ENCODE measurements around the gene LARGE1.
"Not testable (repeated sequence)": the region's sequence is repeated elsewhere in the genome, so short reads cannot be mapped to it uniquely, and the experiment has no call there.

LARGE1 gene

DNA sequence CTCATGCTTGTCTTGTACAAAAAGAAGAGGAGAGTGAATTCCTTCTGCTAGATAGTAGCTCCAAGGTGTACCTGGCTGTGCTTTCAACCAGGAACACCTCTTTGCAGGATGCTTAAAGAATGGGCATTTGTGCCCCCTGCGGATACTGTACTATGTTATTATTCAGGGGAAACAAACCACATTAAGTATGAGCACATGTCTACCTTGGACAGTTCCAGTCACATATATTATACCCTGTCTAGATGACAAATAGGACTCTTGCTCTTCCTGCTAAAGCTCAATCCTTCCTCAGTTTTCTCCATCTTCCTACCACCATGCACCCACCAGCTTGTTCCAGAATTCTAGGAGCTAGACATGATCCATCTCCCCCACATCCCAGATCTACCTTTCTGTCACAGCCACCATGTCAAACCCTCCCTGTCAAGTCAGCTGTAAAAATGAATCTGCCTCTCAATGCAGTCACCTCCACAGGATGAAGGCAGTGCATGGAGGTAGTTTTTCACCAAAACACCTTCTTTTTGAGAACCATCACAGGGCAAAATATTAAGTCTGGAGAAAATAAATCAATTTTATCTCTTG, 337.4 kb downstream of the LARGE1 start:
- DNase-seq (ENCODE audit: low read depth, low spot score), result no peak
- H3K27ac ChIP-seq, result no peak overlapping the region

- H3K27ac ChIP-seq, result no peak overlapping the region
- DNase-seq (ENCODE audit: low read depth, low spot score), result no peak
Measured at GRCh38 chr22:33580310-33580709, 340.0 kb downstream of the LARGE1 start.

DNA sequence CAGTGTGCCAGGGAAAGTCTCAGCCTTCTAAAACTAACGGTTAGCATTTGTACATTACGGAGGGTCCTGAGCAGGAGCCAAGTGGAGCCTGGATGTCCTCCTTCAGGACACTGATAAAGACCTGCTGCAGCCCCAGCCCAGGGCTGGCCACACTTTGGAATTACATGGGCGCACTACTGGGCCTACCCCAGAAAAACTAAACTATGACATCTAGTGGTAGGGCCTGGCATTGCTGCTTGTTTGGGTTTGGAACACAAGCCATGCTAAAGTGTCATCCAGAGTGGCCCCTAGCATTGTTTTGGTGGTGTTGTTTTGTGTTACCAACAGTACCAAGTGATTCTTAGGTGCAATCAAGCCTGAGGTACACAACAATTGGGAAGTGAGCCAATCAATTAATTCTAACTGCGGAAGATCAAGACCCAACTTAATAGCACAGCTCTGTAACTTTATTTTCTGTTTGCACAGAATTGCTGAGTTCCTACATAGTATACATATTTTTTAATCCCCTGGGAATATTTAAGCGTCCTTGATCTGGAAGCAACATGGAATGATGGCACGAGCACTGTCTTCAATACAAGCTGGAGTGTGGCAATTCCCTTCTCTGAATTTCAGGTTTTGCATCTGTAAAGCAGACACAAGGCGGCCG, 340.7 kb downstream of the LARGE1 start:
- no peak overlapping the region for H3K27ac ChIP-seq
- no peak for DNase-seq (ENCODE audit: low read depth, low spot score)

DNA sequence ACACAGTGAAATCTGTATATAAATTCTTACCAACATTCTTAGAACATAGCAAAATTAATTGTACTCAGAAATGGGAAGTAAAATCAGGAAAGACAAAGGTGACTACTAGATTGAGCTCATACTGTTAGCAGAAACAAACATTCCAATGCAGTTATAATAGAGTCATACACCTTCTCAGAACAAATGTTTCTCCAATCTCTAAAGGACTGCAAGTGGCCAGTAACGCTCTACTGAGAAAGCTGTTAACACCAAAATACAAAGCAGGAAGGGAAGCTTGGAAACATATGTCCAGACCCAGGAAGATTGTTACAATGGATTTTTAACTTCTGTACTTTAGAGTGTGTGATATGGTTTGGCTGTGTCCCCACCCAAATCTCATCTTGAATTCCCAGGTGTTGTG, 341.5 kb downstream of the LARGE1 start:
- no peak for DNase-seq (ENCODE audit: low read depth, low spot score)

DNA sequence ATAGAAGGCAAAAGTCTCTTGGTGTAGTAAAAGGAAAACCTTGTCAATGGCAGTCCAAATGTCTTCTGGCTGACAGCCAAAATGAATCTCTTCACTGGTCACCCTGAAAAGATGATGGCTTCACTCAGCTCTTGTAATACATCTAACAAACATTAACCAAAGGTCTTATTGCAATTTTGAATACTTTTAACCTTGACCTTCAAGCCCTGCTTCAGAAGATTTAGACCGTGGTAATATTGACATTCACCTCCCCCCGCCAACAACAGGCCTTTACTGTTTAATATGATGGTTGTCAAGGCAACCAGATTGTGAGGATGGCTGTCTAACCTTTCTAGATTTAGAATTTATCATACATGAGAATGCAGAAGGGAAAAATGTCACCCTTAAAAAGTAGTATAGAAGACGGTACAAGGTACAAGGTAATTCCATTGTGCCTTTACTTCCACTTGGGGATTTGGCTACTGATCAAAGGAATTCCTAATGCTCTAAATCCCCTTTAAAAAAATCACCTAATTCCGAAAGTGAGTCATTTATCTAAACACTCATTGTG, 342.3 kb downstream of the LARGE1 start:
- no peak overlapping the region for H3K27ac ChIP-seq
- no peak for DNase-seq (ENCODE audit: low read depth, low spot score)

More for the DNA sequence above, 341.5 kb downstream of the LARGE1 start:
- no peak overlapping the region for H3K27ac ChIP-seq

DNA sequence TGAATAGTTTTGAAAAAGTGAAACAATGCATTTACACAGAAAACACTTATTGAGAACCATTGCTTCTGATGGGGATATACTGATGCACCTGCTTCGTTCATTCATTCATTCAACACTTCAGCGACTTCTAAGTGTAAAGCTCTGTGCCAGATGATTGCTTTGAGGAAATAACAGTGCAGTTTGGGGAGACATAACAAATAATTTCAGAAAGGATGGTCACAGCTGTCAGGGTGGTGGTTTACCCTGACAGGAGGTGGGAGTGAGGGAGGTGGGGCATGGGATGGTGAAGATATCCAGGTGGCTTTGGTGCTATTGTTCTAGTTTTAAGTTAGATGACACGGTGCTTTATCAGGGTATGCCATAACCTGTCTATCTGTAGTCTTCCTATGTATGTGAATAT, 344.1 kb downstream of the LARGE1 start:
- no peak for DNase-seq (ENCODE audit: low read depth, low spot score)
- H3K27ac ChIP-seq, result no peak overlapping the region

DNA sequence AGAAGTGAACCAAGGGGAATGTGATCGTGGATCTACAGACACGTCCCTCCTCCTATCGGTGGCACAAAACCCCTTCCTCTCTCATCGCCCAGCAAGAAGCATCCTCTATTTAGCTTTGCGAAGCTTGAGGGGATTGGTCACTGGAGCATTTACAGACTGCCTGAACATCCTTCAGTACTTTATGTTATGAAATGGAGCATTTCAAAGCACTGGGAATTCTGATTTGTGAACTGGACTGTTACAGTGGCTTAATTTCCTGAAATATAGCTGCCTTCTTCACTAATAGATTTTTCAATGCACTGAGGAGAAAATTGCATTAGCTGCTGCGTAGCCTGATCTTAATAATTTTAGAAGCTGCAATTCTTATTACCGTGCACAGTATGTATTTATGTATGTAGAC, 344.5 kb downstream of the LARGE1 start:
- no peak for DNase-seq (ENCODE audit: low read depth, low spot score)
- H3K27ac ChIP-seq, result no peak overlapping the region

DNA sequence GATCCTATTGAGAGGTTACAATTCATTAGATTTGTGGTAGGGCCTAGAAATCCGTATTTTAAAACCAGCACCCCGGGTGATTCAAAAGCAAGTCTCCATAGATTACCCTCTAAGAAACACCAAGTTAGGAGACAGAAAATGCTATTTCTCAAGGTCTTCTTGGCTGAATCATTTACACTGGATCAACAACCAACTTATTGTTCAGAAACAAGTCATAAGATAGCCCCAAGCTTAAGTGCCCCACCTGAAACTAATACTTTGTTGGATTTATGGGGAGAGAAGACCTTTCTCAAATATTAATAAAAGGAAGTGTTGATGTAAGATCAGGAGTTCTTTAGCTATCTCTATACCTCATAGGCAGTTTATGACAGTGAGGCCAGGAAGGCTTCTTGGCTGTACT, 345.2 kb downstream of the LARGE1 start:
- DNase-seq (ENCODE audit: low read depth, low spot score), result no peak
- H3K27ac ChIP-seq, result no peak overlapping the region

GRCh38 chr22:33573479-33573878, 346.8 kb downstream of the LARGE1 start:
- DNase-seq (ENCODE audit: low read depth, low spot score), result no peak
- H3K27ac ChIP-seq, result no peak overlapping the region

- no peak for DNase-seq (ENCODE audit: low read depth, low spot score)
- no peak overlapping the region for H3K27ac ChIP-seq
Measured at GRCh38 chr22:33572086-33572485, 348.2 kb downstream of the LARGE1 start.

DNA sequence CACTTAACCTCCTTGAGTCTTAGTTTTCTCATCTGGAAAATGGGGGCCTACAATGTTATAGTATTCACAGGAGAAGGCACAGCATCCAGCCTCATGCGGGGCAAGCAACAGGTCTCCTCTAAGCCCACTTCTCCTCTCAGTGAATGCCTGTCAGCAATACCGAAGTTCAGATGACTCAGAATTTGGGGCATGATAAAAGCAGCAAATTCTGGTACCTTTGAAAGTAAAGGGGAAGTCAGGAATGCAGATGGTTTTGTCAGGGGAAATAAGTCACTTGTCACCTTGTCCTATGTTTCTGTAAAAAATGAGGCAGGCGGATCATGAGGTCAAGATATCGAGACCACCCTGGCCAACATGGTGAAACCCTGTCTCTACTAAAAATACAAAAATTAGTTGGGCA, 350.2 kb downstream of the LARGE1 start:
- no peak overlapping the region for H3K27ac ChIP-seq
- no peak for DNase-seq (ENCODE audit: low read depth, low spot score)

DNA sequence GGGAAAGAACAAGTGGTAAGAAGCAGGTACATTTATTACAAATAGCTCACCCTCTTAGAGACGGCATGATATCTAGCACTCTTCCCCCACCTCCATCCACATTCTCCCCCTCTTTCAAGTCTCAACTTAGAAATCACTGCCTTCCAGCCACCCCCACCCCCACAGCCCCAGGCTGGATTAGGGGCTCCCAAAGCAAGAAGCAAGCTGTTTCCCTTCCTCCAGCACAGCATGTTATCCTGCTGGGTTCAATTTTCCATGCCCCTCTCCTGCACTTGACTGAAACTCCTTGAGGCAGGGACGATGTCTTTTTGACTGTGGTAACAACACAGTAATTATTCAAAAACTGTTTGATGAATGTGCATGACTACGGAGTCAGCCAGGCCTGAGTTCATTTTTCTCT, 350.7 kb downstream of the LARGE1 start:
- no peak overlapping the region for H3K27ac ChIP-seq
- no peak for DNase-seq (ENCODE audit: low read depth, low spot score)

- no peak for DNase-seq (ENCODE audit: low read depth, low spot score)
Measured at GRCh38 chr22:33569018-33569417, 351.3 kb downstream of the LARGE1 start.

GRCh38 chr22:33566495-33566894, 353.8 kb downstream of the LARGE1 start:
- not testable (repeated sequence) for DNase-seq (ENCODE audit: low read depth, low spot score); H3K27ac ChIP-seq

More at GRCh38 chr22:33569018-33569417, 351.3 kb downstream of the LARGE1 start:
- no peak overlapping the region for H3K27ac ChIP-seq

GRCh38 chr22:33565580-33565995, 354.7 kb downstream of the LARGE1 start:
- no peak for DNase-seq (ENCODE audit: low read depth, low spot score)
- H3K27ac ChIP-seq, result no peak overlapping the region

DNA sequence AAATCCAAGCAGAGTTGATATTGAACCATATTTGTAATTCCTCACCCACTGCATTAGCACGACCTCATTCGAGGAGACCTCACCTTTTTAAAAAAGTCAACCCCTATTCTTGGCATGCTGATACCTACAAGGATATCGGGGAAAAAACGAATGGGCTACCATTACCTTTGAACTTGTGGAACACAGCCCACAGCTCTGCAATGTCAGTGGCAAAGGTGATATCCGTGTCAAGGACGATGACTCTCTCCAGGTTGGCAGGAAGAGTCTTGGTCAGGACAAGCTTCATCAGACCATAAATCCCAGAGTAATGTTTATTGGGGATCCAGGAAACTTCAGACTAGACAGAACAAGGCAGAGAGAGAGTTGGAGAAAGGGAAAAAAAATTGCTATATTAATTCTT, 355.6 kb downstream of the LARGE1 start:
- DNase-seq (ENCODE audit: low read depth, low spot score), result no peak
- H3K27ac ChIP-seq, result no peak overlapping the region

DNA sequence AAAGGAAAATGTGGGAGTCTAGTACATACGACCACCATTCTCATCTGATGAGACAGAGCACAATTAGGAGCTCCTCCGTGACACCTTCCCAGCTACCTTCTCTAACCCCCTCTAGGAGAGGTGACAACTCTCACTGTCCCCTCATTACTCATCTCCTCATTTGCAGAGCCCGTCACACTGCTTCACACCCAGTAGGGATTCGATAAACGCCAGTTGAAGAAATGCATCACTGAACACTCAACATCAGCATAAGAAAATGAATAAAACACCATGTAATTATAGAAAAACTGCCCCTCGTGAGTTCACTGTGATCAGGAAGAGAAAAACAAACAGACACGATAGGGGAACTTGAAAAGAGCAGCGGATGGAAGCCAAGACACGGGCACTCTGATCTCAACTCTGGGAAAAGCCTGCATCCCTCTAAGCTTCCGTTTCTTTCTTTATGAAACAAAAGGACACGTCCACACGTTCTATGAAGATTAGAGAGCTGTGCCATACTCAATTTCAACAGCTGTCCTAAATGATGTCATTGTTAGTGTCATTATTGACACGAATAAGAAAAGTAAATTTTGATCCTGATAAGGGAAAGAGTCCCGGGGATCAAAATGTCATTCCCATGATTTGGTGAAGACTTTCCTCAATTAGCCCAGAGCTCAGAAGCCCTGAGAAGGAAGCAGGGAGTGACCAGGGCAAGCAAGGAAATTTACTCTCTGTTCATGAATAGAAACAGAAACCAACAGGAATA, 356.9 kb downstream of the LARGE1 start:
- no peak overlapping the region for H3K27ac ChIP-seq
- DNase-seq (ENCODE audit: low read depth, low spot score), result no peak

- no peak overlapping the region for H3K27ac ChIP-seq
- no peak for DNase-seq (ENCODE audit: low read depth, low spot score)
Measured at GRCh38 chr22:33562501-33562900, 357.8 kb downstream of the LARGE1 start.

GRCh38 chr22:33561149-33561807, 359.0 kb downstream of the LARGE1 start:
- DNase-seq (ENCODE audit: low read depth, low spot score), result no peak
- no peak overlapping the region for H3K27ac ChIP-seq

GRCh38 chr22:33557836-33558235, 362.4 kb downstream of the LARGE1 start:
- H3K27ac ChIP-seq, result no peak overlapping the region
- DNase-seq (ENCODE audit: low read depth, low spot score), result no peak

Data from epithelial cell of prostate (primary cell).